Adrenal gland (tissue), 5 donors: ENCODE measurements around the gene NFYC.

Source experiments
- POLR2A ChIP-seq, 2 donors: fragments of 450-650 bp; IDR thresholded peaks; one replicate each; pipeline ENCODE4 v1.6.1; 2017; ENCODE audit warnings: antibody characterized with exemption in 2 of 2, mild to moderate bottlenecking in 2 of 2, moderate library complexity in 1 of 2
- TF ChIP-seq, protein P1 (sequence below), 6 experiments: fragments of 450-650 bp in 4 of 6; fragments of 200-600 bp in 2 of 6; sonication (generic) in 1 of 6; IDR thresholded peaks; 1 replicate in 5 of 6; 2 replicates in 1 of 6; pipeline versions ENCODE4 v1.5.1 to v1.8.0; 2016 to 2021; ENCODE audit warnings: antibody characterized with exemption in 6 of 6, mild to moderate bottlenecking in 2 of 6, moderate library complexity in 1 of 6
- donor health status: DM: no; HTN: no; CAD: no.

DNA sequence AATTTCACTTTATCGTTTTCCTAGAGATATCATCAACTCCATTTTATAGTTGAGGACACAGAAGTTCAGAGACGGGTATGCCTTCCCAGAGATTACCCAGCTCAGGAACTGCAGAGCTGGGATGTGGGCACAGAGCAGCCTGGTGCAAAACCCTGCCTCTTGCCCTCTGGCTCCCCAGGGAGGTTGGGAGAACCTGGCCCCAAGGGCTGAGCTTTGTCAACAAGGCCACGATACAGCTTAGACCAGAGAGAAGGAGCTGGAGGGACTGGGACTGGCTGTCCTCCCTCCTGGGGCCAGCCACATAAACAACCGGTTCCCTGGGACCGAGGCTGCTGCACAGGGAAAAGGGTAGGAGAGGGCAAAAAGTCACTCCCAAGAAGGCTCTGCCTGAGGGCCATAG, 29.8 kb upstream of the NFYC start:
- TF ChIP-seq, protein P1, sequence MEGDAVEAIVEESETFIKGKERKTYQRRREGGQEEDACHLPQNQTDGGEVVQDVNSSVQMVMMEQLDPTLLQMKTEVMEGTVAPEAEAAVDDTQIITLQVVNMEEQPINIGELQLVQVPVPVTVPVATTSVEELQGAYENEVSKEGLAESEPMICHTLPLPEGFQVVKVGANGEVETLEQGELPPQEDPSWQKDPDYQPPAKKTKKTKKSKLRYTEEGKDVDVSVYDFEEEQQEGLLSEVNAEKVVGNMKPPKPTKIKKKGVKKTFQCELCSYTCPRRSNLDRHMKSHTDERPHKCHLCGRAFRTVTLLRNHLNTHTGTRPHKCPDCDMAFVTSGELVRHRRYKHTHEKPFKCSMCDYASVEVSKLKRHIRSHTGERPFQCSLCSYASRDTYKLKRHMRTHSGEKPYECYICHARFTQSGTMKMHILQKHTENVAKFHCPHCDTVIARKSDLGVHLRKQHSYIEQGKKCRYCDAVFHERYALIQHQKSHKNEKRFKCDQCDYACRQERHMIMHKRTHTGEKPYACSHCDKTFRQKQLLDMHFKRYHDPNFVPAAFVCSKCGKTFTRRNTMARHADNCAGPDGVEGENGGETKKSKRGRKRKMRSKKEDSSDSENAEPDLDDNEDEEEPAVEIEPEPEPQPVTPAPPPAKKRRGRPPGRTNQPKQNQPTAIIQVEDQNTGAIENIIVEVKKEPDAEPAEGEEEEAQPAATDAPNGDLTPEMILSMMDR (IDR thresholded peaks at IDR 0.05): no peak
- no peak for TF ChIP-seq POLR2A (IDR thresholded peaks at IDR 0.05)
